ENCODE results near the gene ASF1A. TPM values are rescaled to one million over a fixed set of nuclear protein-coding genes. Genes with fewer than 3 reads are reported as not detected.

Gene ASF1A
- polyA plus RNA-seq = 49.4 and 65.6 TPM in 2 replicates
- polyA minus RNA-seq = 58.6 and 61.1 TPM in 2 replicates

GRCh38 chr6:118893807-118894424, at the start of gene ASF1A:
TSS of gene ASF1A (plus strand) at chr6:118894152. CDS start at chr6:118894414, 262 bp downstream.
- TF ChIP-seq RAD21 (conservative IDR thresholded peaks at IDR 0.05) (peak; percentile 67), EP300 (conservative IDR thresholded peaks at IDR 0.05; ENCODE audit: poor library complexity, severe bottlenecking) (peak; percentile 56), POLR2AphosphoS5 (IDR thresholded peaks at IDR 0.05) (peak; percentile 89), REST (IDR thresholded peaks at IDR 0.05; ENCODE audit: borderline replicate concordance) (no peak), EZH2 (IDR thresholded peaks at IDR 0.05; ENCODE audit: borderline replicate concordance, insufficient read depth, low read length, poor library complexity, severe bottlenecking) (no peak), MXI1 (conservative IDR thresholded peaks at IDR 0.05; ENCODE audit: poor library complexity, severe bottlenecking) (no peak), SMC3 (conservative IDR thresholded peaks at IDR 0.05; ENCODE audit: poor library complexity) (peak; percentile 68), TAF1 (IDR thresholded peaks at IDR 0.05; ENCODE audit: low read depth) (peak; percentile 78), CTCF (IDR thresholded peaks at IDR 0.05; ENCODE audit: poor library complexity, severe bottlenecking) (peak; percentile 82)
- Histone ChIP-seq H3K4me3 (ENCODE audit: low read length) (peak within 1 kb of the TSS; percentile 83), H3K27ac (ENCODE audit: low read length) (peak within 1 kb of the TSS; percentile 97), H3K27me3 (ENCODE audit: insufficient read depth, low read depth, low read length) (no peaks in the 10 kb centered on the region), H4K20me1 (ENCODE audit: insufficient read depth) (no peaks in the 10 kb centered on the region), H3K79me2 (replicated peaks; ENCODE audit: insufficient read depth, low read length) (peaks cover 40% of the 10 kb centered on the region), H2AFZ (ENCODE audit: low read depth, low read length) (peak within 1 kb of the TSS; percentile 87), H3K4me2 (ENCODE audit: low read length) (peak within 1 kb of the TSS; percentile 81), H3K36me3 (ENCODE audit: insufficient read depth, low read length) (no peaks in the 10 kb centered on the region), H3K9me3 (ENCODE audit: low read length) (no peaks in the 10 kb centered on the region), H3F3A (ENCODE audit: insufficient read depth, low read length, poor library complexity, severe bottlenecking) (peaks cover 3% of the 10 kb centered on the region), H3K9ac (ENCODE audit: low read length) (peak within 1 kb of the TSS; percentile 89), H3K9me2 (ENCODE audit: insufficient read depth, low read length) (no peaks in the 10 kb centered on the region)

- Histone ChIP-seq H3K79me2 (replicated peaks; ENCODE audit: insufficient read depth, low read length) (no peaks in the 10 kb centered on the region), H3K9me3 (ENCODE audit: low read length) (no peaks in the 10 kb centered on the region), H3K9me2 (ENCODE audit: insufficient read depth, low read length) (no peaks in the 10 kb centered on the region), H3F3A (ENCODE audit: insufficient read depth, low read length, poor library complexity, severe bottlenecking) (no peaks in the 10 kb centered on the region), H2AFZ (ENCODE audit: low read depth, low read length) (no peak overlapping the region), H3K27ac (ENCODE audit: low read length) (no peak overlapping the region), H3K9ac (ENCODE audit: low read length) (no peak overlapping the region), H3K4me3 (ENCODE audit: low read length) (no peak overlapping the region), H3K36me3 (ENCODE audit: insufficient read depth, low read length) (no peaks in the 10 kb centered on the region), H3K4me2 (ENCODE audit: low read length) (no peak overlapping the region), H3K27me3 (ENCODE audit: insufficient read depth, low read depth, low read length) (no peaks in the 10 kb centered on the region), H4K20me1 (ENCODE audit: insufficient read depth) (no peaks in the 10 kb centered on the region)
- TF ChIP-seq MXI1 (conservative IDR thresholded peaks at IDR 0.05; ENCODE audit: poor library complexity, severe bottlenecking) (no peak), REST (IDR thresholded peaks at IDR 0.05; ENCODE audit: borderline replicate concordance) (no peak), EP300 (conservative IDR thresholded peaks at IDR 0.05; ENCODE audit: poor library complexity, severe bottlenecking) (no peak), EZH2 (IDR thresholded peaks at IDR 0.05; ENCODE audit: borderline replicate concordance, insufficient read depth, low read length, poor library complexity, severe bottlenecking) (no peak), SMC3 (conservative IDR thresholded peaks at IDR 0.05; ENCODE audit: poor library complexity) (no peak), RAD21 (conservative IDR thresholded peaks at IDR 0.05) (no peak), POLR2AphosphoS5 (IDR thresholded peaks at IDR 0.05) (no peak), TAF1 (IDR thresholded peaks at IDR 0.05; ENCODE audit: low read depth) (no peak), CTCF (IDR thresholded peaks at IDR 0.05; ENCODE audit: poor library complexity, severe bottlenecking) (no peak)
Measured at GRCh38 chr6:118844915-118845314, 49.0 kb upstream of the ASF1A start.
